ENCODE measurements around the gene HIGD1C.

DNA sequence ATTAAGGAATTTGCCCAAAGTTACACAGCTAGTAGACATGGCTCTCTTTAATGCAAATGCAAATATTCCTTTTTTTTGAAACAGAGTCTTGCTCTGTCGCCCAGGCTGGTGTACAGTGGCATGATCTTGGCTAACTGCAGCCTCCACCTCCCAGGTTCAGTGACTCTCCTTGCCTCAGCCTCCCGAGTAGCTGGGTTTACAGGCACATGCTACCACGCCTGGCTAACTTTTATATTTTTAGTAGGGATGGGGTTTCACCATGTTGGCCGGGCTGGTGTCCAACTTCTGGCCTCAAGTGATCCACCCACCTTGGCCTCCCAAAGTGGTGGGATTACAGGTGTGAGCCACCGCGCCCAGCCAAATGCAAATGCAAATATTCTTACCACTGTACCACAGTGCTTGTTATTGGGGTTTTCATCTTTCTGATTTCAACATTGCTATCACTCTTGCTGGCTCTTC, 24.5 kb upstream of the HIGD1C start:
- TF ChIP-seq, protein P1, sequence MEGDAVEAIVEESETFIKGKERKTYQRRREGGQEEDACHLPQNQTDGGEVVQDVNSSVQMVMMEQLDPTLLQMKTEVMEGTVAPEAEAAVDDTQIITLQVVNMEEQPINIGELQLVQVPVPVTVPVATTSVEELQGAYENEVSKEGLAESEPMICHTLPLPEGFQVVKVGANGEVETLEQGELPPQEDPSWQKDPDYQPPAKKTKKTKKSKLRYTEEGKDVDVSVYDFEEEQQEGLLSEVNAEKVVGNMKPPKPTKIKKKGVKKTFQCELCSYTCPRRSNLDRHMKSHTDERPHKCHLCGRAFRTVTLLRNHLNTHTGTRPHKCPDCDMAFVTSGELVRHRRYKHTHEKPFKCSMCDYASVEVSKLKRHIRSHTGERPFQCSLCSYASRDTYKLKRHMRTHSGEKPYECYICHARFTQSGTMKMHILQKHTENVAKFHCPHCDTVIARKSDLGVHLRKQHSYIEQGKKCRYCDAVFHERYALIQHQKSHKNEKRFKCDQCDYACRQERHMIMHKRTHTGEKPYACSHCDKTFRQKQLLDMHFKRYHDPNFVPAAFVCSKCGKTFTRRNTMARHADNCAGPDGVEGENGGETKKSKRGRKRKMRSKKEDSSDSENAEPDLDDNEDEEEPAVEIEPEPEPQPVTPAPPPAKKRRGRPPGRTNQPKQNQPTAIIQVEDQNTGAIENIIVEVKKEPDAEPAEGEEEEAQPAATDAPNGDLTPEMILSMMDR (IDR thresholded peaks at IDR 0.05): no peak
- TF ChIP-seq POLR2AphosphoS5 (IDR thresholded peaks at IDR 0.05): no peak
- TF ChIP-seq POLR2A (IDR thresholded peaks at IDR 0.05): no peak

Measured in breast epithelium (tissue), 3 donors.